Measurements from ENCODE around the gene MRI1. TPM values are rescaled to one million over a fixed set of nuclear protein-coding genes. Genes with fewer than 3 reads are reported as not detected.
A peak's percentile ranks its signal among the peaks of the same experiment; 100 is the strongest.

The MRI1 gene
- total RNA-seq, 1 donor from 2014 or later = 32.6 TPM

- Histone ChIP-seq H3K36me3 (peaks cover 65% of the 10 kb centered on the region), H3K9me3 (no peaks in the 10 kb centered on the region)
- ATAC-seq = no peak
Measured at GRCh38 chr19:13761423-13761822, 2.9 kb upstream of the MRI1 start.

GRCh38 chr19:13762635-13763235, 1.6 kb upstream of the MRI1 start:
- no peak overlapping the region for H3K4me3 ChIP-seq

More at GRCh38 chr19:13761423-13761822, 2.9 kb upstream of the MRI1 start:
- DNase-seq = no peak
- intact Hi-C loops (cut with DNase I) = no loop called here
- no peak overlapping the region for H3K27ac ChIP-seq
- no peak overlapping the region for H3K4me3 ChIP-seq
- no peaks in the 10 kb centered on the region for H3K27me3 ChIP-seq
- TF ChIP-seq CTCF (IDR thresholded peaks at IDR 0.05) = no peak
- peaks cover 7% of the 10 kb centered on the region for H3K4me1 ChIP-seq

GRCh38 chr19:13763265-13763664, 1.1 kb upstream of the MRI1 start:
- intact Hi-C loops (cut with DNase I) = no loop called here
- H3K4me1 ChIP-seq = peaks cover 7% of the 10 kb centered on the region
- no peak overlapping the region for H3K27ac ChIP-seq
- no peaks in the 10 kb centered on the region for H3K9me3 ChIP-seq
- H3K36me3 ChIP-seq = peaks cover 48% of the 10 kb centered on the region
- ATAC-seq (no peak), DNase-seq (no peak)
- H3K4me3 ChIP-seq = no peak overlapping the region
- H3K27me3 ChIP-seq = no peaks in the 10 kb centered on the region
- TF ChIP-seq CTCF (IDR thresholded peaks at IDR 0.05) = no peak

More at GRCh38 chr19:13762635-13763235, 1.6 kb upstream of the MRI1 start:
- Histone ChIP-seq H3K9me3 (no peaks in the 10 kb centered on the region), H3K36me3 (peaks cover 51% of the 10 kb centered on the region), H3K27me3 (no peaks in the 10 kb centered on the region), H3K27ac (no peak overlapping the region), H3K4me1 (peaks cover 7% of the 10 kb centered on the region)
- ATAC-seq = no peak
- TF ChIP-seq CTCF (IDR thresholded peaks at IDR 0.05) = no peak
- DNase-seq = no peak
- intact Hi-C loops (cut with DNase I) = no loop called here

- no peak for TF ChIP-seq CTCF (IDR thresholded peaks at IDR 0.05)
- peaks cover 48% of the 10 kb centered on the region for H3K36me3 ChIP-seq
- H3K9me3 ChIP-seq = no peaks in the 10 kb centered on the region
- intact Hi-C loops (cut with DNase I) = no loop called here
- DNase-seq = peak; percentile 72
- no peaks in the 10 kb centered on the region for H3K27me3 ChIP-seq
- H3K27ac ChIP-seq = peak overlapping the region; percentile 72
- ATAC-seq = peak; percentile 57
- H3K4me3 ChIP-seq = peak overlapping the region; percentile 82
- peaks cover 7% of the 10 kb centered on the region for H3K4me1 ChIP-seq
Measured at GRCh38 chr19:13764821-13765394, 586 bp downstream of the MRI1 start.

GRCh38 chr19:13765395-13766094, 1.2 kb downstream of the MRI1 start:
- H3K9me3 ChIP-seq = no peaks in the 10 kb centered on the region
- intact Hi-C loops (cut with DNase I) = no loop called here
- no peaks in the 10 kb centered on the region for H3K27me3 ChIP-seq
- peak overlapping the region; percentile 82 for H3K4me3 ChIP-seq
- DNase-seq (no peak), ATAC-seq (no peak)
- TF ChIP-seq CTCF (IDR thresholded peaks at IDR 0.05) = no peak
- peaks cover 48% of the 10 kb centered on the region for H3K36me3 ChIP-seq
- H3K4me1 ChIP-seq = peaks cover 7% of the 10 kb centered on the region
- peak overlapping the region; percentile 72 for H3K27ac ChIP-seq

Data from upper lobe of right lung (tissue), 1 donor.